HG03457 (cell line): Measurements from ENCODE around the gene ZMYND8.
"Not testable (repeated sequence)": the region's sequence is repeated elsewhere in the genome, so short reads cannot be mapped to it uniquely, and the experiment has no call there.

Experiments
- ATAC-seq: cut with Tn5 transposase; IDR thresholded peaks from one replicate; pipeline ENCODE4 v1.9.1; 2021; ENCODE audit warnings: moderate number of reproducible peaks; ENCODE audit not compliant: unreplicated experiment

ZMYND8 gene

GRCh38 chr20:47290666-47291430 is 65.7 kb downstream of the ZMYND8 start:
- ATAC-seq, result no peak

- ATAC-seq, result no peak
These were observed 66.5 kb downstream of the ZMYND8 start for GRCh38 chr20:47290008-47290407.

GRCh38 chr20:47289096-47289495 is 67.4 kb downstream of the ZMYND8 start:
- ATAC-seq, result no peak

GRCh38 chr20:47288530-47288929 is 68.0 kb downstream of the ZMYND8 start:
- not testable (repeated sequence) for ATAC-seq

GRCh38 chr20:47287609-47288144 is 68.8 kb downstream of the ZMYND8 start:
- no peak for ATAC-seq

GRCh38 chr20:47286681-47287080 is 69.8 kb downstream of the ZMYND8 start:
- ATAC-seq, result no peak

- ATAC-seq, result no peak
These were observed 71.3 kb downstream of the ZMYND8 start for GRCh38 chr20:47285189-47285588.

- ATAC-seq, result no peak
These were observed 72.1 kb downstream of the ZMYND8 start for GRCh38 chr20:47284373-47284772.

GRCh38 chr20:47283411-47283810 is 73.1 kb downstream of the ZMYND8 start:
- no peak for ATAC-seq

- no peak for ATAC-seq
These were observed 73.6 kb downstream of the ZMYND8 start for GRCh38 chr20:47282864-47283263.

GRCh38 chr20:47281376-47281775 is 75.1 kb downstream of the ZMYND8 start:
- ATAC-seq, result no peak

- ATAC-seq, result no peak
These were observed 75.8 kb downstream of the ZMYND8 start for GRCh38 chr20:47280668-47281067.

GRCh38 chr20:47280228-47280627 is 76.3 kb downstream of the ZMYND8 start:
- no peak for ATAC-seq

- ATAC-seq, result no peak
These were observed 77.6 kb downstream of the ZMYND8 start for GRCh38 chr20:47278907-47279348.

- ATAC-seq, result not testable (repeated sequence)
These were observed 79.0 kb downstream of the ZMYND8 start for GRCh38 chr20:47277535-47277872.

- no peak for ATAC-seq
These were observed 79.5 kb downstream of the ZMYND8 start for GRCh38 chr20:47276851-47277534.

GRCh38 chr20:47276251-47276650 is 80.2 kb downstream of the ZMYND8 start:
- no peak for ATAC-seq

GRCh38 chr20:47275548-47275947 is 81.0 kb downstream of the ZMYND8 start:
- no peak for ATAC-seq

- peak; percentile 60 for ATAC-seq
These were observed 81.9 kb downstream of the ZMYND8 start for GRCh38 chr20:47274401-47275108.

GRCh38 chr20:47273591-47274235 is 82.8 kb downstream of the ZMYND8 start:
- no peak for ATAC-seq
